Lung (tissue), 16 donors: Measurements from ENCODE around the gene RRAGC. TPM values are rescaled to one million over a fixed set of nuclear protein-coding genes. Genes with fewer than 3 reads are reported as not detected.

ENCODE experiments used
- ATAC-seq: fragments of 200-7000 bp; cut with Tn5 transposase; one replicate; pipeline ENCODE4 v1.9.1; 2020; ENCODE audit warnings: moderate number of reproducible peaks; ENCODE audit not compliant: insufficient read depth, low FRiP score
- DNase-seq, 3 donors: peaks; one replicate each; pipeline ENCODE4 v3.0.0-alpha.2; 2013 to 2017
- H3K27ac ChIP-seq, 2 donors: one replicate each; pipeline ENCODE4 v1.5.1; 2013; ENCODE audit warnings: mild to moderate bottlenecking in 2 of 2, moderate library complexity in 2 of 2, control low read depth in 1 of 2, inconsistent platforms in 1 of 2, low read depth in 1 of 2, low read length in 1 of 2
- H3K27me3 ChIP-seq, 3 donors: one replicate each; pipeline ENCODE4 v1.5.1; 2013; ENCODE audit warnings: low read length in 2 of 3; ENCODE audit not compliant: control insufficient read depth in 3 of 3, insufficient read depth in 3 of 3
- H3K36me3 ChIP-seq, 4 donors: one replicate each; pipeline ENCODE4 v1.5.1; 2013; ENCODE audit warnings: low read length in 4 of 4, mild to moderate bottlenecking in 1 of 4, moderate library complexity in 1 of 4; ENCODE audit not compliant: control insufficient read depth in 4 of 4, insufficient read depth in 4 of 4
- H3K4me1 ChIP-seq, 5 donors: one replicate each; pipeline ENCODE4 v1.5.1; 2013; ENCODE audit warnings: low read length in 5 of 5, mild to moderate bottlenecking in 2 of 5, moderate library complexity in 1 of 5; ENCODE audit not compliant: control insufficient read depth in 5 of 5, insufficient read depth in 5 of 5
- H3K4me3 ChIP-seq: one replicate; pipeline ENCODE4 v1.5.1; 2013; ENCODE audit warnings: mild to moderate bottlenecking, control low read depth, moderate library complexity
- H3K9ac ChIP-seq, 2 donors: one replicate each; pipeline ENCODE4 v1.5.1; 2013; ENCODE audit warnings: low read length in 2 of 2, control low read depth in 1 of 2; ENCODE audit not compliant: insufficient read depth in 1 of 2
- H3K9me3 ChIP-seq, 4 donors: one replicate each; pipeline ENCODE4 v1.5.1; 2013; ENCODE audit warnings: low read length in 3 of 4, mild to moderate bottlenecking in 1 of 4, moderate library complexity in 1 of 4; ENCODE audit not compliant: control insufficient read depth in 4 of 4, insufficient read depth in 3 of 4
- WGBS, 2 donors: extraction: QIAGEN DNeasy Blood & Tissue Kit; methylation state at CpG; one replicate each; pipeline ENCODE4 v1.1.7; 2013; 5-methylcytosine and 5-hydroxymethylcytosine counted together
- long read RNA-seq, 5 donors: transcript quantifications; one replicate each; lab custom pipeline, GENCODE V29; 2026
- polyA plus RNA-seq, 2 donors: library from polyadenylated mRNA; stranded (reverse); fragments of 200-250 nt; gene quantifications; one replicate each; pipeline ENCODE4 v1.2.1, GENCODE V29; 2013
- total RNA-seq, 2 donors: library from RNA; depleted of rRNA in 1 of 2; stranded (reverse); fragments of >200 nt in 1 of 2; gene quantifications; one replicate each; pipeline ENCODE4 v1.2.1, GENCODE V29; 2014 to 2021
- TF ChIP-seq, protein P1 (sequence below): IDR thresholded peaks from 2 replicates; pipeline ENCODE4 v1.5.1; 2012; ENCODE audit warnings: mild to moderate bottlenecking; ENCODE audit errors: control extremely low read depth, extremely low read depth
- donor health status: control.
- donor health status: control.
- donor health status: Bipolar disorder and iron deficiency.
- donor health status: healthy.
- donor health status: DM: yes; HTN: yes; CAD: no.

The RRAGC gene, protein sequence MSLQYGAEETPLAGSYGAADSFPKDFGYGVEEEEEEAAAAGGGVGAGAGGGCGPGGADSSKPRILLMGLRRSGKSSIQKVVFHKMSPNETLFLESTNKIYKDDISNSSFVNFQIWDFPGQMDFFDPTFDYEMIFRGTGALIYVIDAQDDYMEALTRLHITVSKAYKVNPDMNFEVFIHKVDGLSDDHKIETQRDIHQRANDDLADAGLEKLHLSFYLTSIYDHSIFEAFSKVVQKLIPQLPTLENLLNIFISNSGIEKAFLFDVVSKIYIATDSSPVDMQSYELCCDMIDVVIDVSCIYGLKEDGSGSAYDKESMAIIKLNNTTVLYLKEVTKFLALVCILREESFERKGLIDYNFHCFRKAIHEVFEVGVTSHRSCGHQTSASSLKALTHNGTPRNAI
- total RNA-seq (10 to 100 TPM; 28.1 to 32.1 TPM), polyA plus RNA-seq (10 to 100 TPM; 13.0 to 25.8 TPM)
- long read RNA-seq, donor 1, transcript RRAGC-201 (7 exons, 2,732 nt) = major isoform, 7 of 7 reads
- long read RNA-seq, donor 1, partial matches to known transcripts = 0 of 7 reads
- long read RNA-seq, donor 1, other reads (novel, unspliced or antisense) = 0 of 7 reads
- long read RNA-seq, donor 2, transcript RRAGC-201 (7 exons, 2,732 nt) = major isoform, 5 of 5 reads
- long read RNA-seq, donor 2, partial matches to known transcripts = 0 of 5 reads
- long read RNA-seq, donor 2, other reads (novel, unspliced or antisense) = 0 of 5 reads
- long read RNA-seq, donor 3, partial matches to known transcripts = 7 of 11 reads
- long read RNA-seq, donor 3, other reads (novel, unspliced or antisense) = 0 of 11 reads
- long read RNA-seq, donor 4, transcript RRAGC-201 (7 exons, 2,732 nt) = major isoform, 6 of 7 reads
- long read RNA-seq, donor 4, partial matches to known transcripts = 0 of 7 reads
- long read RNA-seq, donor 4, other reads (novel, unspliced or antisense) = 0 of 7 reads
- long read RNA-seq, donor 5, transcript RRAGC-201 (7 exons, 2,732 nt) = major isoform, 17 of 19 reads
- long read RNA-seq, donor 5, partial matches to known transcripts = 0 of 19 reads
- long read RNA-seq, donor 5, other reads (novel, unspliced or antisense) = 0 of 19 reads

DNA sequence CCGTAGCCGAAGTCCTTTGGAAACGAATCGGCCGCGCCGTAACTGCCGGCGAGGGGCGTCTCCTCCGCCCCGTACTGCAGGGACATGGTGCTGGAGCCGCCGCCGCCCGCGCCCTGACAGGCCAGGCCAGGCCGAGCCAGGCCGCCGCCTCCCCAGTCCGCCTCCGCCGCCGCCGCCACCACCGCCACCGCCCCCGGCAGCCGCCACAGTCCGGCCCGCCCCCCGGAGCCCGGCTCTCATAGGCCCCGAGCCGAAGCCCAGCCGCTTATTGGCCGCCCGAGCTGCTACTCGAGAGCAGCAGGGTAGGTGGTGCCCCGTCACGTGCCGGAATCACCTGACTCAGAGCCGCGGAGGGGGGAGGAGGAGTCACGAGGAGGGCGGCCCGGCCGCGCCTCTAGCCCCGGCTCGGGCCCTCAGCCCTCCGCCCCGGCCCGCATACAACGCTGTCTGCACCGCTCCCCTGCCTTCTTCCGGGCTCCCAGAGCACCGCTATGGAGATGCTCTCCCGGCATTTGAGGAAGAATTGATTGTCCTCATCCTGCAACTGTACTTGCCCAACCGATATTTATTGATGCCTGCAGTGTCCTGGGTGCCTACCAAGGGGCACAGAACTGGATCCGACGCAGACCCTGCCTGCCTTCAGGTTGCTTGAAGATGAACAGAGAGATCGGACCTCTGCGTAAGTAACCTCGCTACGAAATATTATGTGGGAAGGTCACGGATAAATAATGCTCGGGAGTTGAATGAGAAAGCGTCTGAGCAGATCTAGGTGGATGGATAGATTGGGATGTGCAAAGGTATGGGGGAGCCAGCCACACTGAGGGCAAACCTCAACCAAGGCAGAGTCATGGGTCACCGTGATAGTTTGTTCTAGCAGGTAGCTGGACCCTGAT lies at the start of gene RRAGC:
Gene RRAGC, minus strand, starts transcription at position 212 of the 893 bp plus-strand sequence. Its CDS starts 126 bp downstream, at position 86.
- H3K27me3 ChIP-seq = no peaks in the 10 kb centered on the region
- DNase-seq (peak; percentile 99), ATAC-seq (peak; percentile 94)
- peak within 1 kb of the TSS; percentile 39 to 91 for H3K9ac ChIP-seq
- H3K36me3 ChIP-seq = peaks cover 7 to 26% (median 9%) of the 10 kb centered on the region in 4 donors
- peaks cover 0 to 19% (median 10%) of the 10 kb centered on the region in 5 donors for H3K4me1 ChIP-seq
- 0% methylated on average over 40 to 70 of the region's 70 CpGs for WGBS, 2 donors
- H3K9me3 ChIP-seq = no peaks in the 10 kb centered on the region
- peak within 1 kb of the TSS; percentile 87 to 93 for H3K27ac ChIP-seq
- peak within 1 kb of the TSS; percentile 96 for H3K4me3 ChIP-seq
- TF ChIP-seq, protein P1, sequence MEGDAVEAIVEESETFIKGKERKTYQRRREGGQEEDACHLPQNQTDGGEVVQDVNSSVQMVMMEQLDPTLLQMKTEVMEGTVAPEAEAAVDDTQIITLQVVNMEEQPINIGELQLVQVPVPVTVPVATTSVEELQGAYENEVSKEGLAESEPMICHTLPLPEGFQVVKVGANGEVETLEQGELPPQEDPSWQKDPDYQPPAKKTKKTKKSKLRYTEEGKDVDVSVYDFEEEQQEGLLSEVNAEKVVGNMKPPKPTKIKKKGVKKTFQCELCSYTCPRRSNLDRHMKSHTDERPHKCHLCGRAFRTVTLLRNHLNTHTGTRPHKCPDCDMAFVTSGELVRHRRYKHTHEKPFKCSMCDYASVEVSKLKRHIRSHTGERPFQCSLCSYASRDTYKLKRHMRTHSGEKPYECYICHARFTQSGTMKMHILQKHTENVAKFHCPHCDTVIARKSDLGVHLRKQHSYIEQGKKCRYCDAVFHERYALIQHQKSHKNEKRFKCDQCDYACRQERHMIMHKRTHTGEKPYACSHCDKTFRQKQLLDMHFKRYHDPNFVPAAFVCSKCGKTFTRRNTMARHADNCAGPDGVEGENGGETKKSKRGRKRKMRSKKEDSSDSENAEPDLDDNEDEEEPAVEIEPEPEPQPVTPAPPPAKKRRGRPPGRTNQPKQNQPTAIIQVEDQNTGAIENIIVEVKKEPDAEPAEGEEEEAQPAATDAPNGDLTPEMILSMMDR = no peak

DNA sequence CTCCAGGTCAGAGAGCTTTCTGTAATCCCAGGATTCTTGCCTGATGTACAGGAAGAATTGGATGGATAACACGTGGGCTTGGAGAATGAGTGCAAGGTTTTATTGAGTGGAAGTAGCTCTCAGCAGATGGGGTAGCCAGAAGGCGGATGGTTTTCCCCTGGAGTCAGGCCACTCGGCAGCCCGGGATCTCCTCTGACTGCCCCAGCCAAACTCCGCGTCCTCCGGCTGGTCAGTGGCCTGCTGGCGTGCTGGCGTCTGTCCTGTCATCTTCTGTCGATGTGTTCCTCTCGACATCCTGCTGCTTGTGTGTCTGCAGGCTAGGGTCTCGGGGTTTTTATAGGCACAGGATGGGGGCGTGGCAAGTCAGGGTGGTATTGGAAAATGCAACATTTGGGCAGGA lies 49.2 kb upstream of the RRAGC start:
- Histone ChIP-seq H3K9me3 (no peaks in the 10 kb centered on the region), H3K4me1 (no peaks in the 10 kb centered on the region), H3K36me3 (no peaks in the 10 kb centered on the region), H3K27ac (no peak overlapping the region), H3K9ac (no peak overlapping the region), H3K27me3 (no peaks in the 10 kb centered on the region), H3K4me3 (no peak overlapping the region)
- 88% methylated on average over 13 of the region's 13 CpGs for WGBS, 2 donors
- no peak for DNase-seq
- no peak for ATAC-seq
- TF ChIP-seq, protein P1 = no peak

DNA sequence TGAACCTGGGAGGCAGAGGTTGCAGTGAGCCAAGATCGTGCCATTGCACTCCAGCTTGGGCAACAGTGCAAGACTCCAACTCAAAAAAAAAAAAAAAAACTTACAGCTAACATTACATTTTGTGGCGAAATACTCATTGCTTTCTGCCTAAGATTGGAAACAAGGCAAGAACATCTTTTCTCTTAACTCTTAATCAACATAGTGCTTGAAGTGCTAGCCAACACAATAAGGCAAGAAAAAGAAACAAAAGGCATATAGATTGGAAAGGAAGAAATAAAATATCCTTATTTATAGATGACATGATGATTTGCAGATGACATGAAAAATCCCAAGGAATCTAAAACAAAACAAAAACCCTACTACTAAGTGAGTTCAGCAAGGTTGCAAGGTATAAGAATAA lies 46.4 kb upstream of the RRAGC start:
- WGBS, 2 donors = 78 to 91% methylated on average over 2 of the region's 2 CpGs
- Histone ChIP-seq H3K9ac (no peak overlapping the region), H3K4me1 (no peaks in the 10 kb centered on the region), H3K9me3 (no peaks in the 10 kb centered on the region), H3K27ac (no peak overlapping the region), H3K27me3 (no peaks in the 10 kb centered on the region), H3K4me3 (no peak overlapping the region), H3K36me3 (no peaks in the 10 kb centered on the region)
- ATAC-seq (no peak), DNase-seq (no peak)
- TF ChIP-seq, protein P1 = no peak
